Measurements from ENCODE around the gene TMEM208. TPM values are rescaled to one million over a fixed set of nuclear protein-coding genes. Genes with fewer than 3 reads are reported as not detected.

The TMEM208 gene
- total and polyA plus RNA-seq, 2 of the 8 experiments (the other 6 are each of a cell fraction or from before 2014, with no cell fraction given), result 37.7 to 100.0 TPM

DNA sequence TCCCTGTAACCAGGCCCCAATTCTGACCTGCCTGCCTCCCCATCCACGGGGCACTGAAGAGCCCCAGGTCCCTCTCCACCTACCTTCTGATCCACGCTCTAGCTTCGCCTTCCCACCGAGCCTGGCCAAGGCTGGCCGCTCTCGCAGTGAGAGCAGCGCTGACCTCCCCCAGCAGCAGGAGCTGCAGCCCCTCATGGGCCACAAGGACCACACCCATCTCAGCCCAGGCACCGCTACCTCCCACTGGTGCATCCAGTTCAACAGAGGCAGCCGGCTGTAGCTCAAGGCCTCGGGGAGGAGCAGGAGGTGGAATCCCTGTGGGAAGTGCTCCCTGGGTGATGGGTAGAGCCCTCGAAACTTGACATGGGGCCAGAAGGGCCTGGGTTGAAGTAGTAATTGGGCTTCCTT lies 44.0 kb downstream of the TMEM208 start (continued):
- TF ChIP-seq E2F6 (IDR thresholded peaks at IDR 0.05), result no peak
- no peak for TF ChIP-seq JUND (IDR thresholded peaks at IDR 0.05; ENCODE audit: low read length)
- no peak for TF ChIP-seq GTF2F1 (IDR thresholded peaks at IDR 0.05; ENCODE audit: borderline replicate concordance, low read depth, low read length)
- TF ChIP-seq SIX5 (IDR thresholded peaks at IDR 0.05; ENCODE audit: low read depth, low read length), result no peak
- TF ChIP-seq, protein P1, sequence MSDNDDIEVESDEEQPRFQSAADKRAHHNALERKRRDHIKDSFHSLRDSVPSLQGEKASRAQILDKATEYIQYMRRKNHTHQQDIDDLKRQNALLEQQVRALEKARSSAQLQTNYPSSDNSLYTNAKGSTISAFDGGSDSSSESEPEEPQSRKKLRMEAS (IDR thresholded peaks at IDR 0.05), result no peak
- TF ChIP-seq SP2 (IDR thresholded peaks at IDR 0.05; ENCODE audit: low read length), result no peak
- no peak for TF ChIP-seq MAFK (IDR thresholded peaks at IDR 0.05; ENCODE audit: low read depth, low read length)
